GM12878 (cell line): ENCODE data around the gene C16orf74. TPM values are rescaled to one million over a fixed set of nuclear protein-coding genes. Genes with fewer than 3 reads are reported as not detected.

Source experiments
- ATAC-seq: fragments of 200-7000 bp; cut with Tn5 transposase; 3 replicates; pipeline ENCODE4 v1.9.1; 2020; ENCODE audit warnings: mild to moderate bottlenecking, moderate library complexity
- BruUV-seq: library from RNA; stranded (reverse); fragments of 400-500 nt; replicated peaks from 2 replicates; lab custom pipeline; 2021; lab: Mats Ljungman, UMichigan
- CTCF ChIA-PET: fragments of 300-600 bp; sonication (Branson Sonifier 250); formaldehyde crosslinking; extraction: SDS; loops from one replicate; lab custom pipeline; 2021; ENCODE audit warnings: inconsistent platforms; lab: Yijun Ruan, JAX
- POLR2A ChIA-PET: fragments of 350-600 bp; formaldehyde crosslinking; extraction: SDS; loops from one replicate; lab custom pipeline; 2021; ENCODE audit warnings: inconsistent platforms; lab: Charles Lee
- RAD21 ChIA-PET: fragments of 300-600 bp; sonication (Branson Sonifier 250); formaldehyde crosslinking; loops from one replicate; lab custom pipeline; 2023; ENCODE audit warnings: antibody characterized with exemption; ENCODE audit not compliant: unreplicated experiment; lab: Charles Lee
- SMC1A ChIA-PET: fragments of 300-600 bp; sonication (Branson Sonifier 250); formaldehyde crosslinking; loops from one replicate; lab custom pipeline; 2023; ENCODE audit not compliant: unreplicated experiment, uncharacterized antibody; lab: Charles Lee
- DNase-seq: peaks from one replicate; pipeline ENCODE4 v3.0.0-alpha.2; 2011; ENCODE audit warnings: low read depth, low spot score
- FAIRE-seq: peaks from 3 replicates; lab custom pipeline; 2011; peaks lifted over from hg19 to GRCh38; lab: Jason Lieb, UNC
- H2AFZ ChIP-seq: 2 replicates; pipeline ENCODE4 v1.6.0; 2011; ENCODE audit warnings: low read depth, low read length, control low read depth; ENCODE audit not compliant: control insufficient read depth
- H3K27ac ChIP-seq: 2 replicates; pipeline ENCODE4 v1.5.1; 2011; ENCODE audit warnings: control low read depth; ENCODE audit not compliant: control insufficient read depth, insufficient read depth
- H3K27me3 ChIP-seq, 2 experiments: replicated peaks in 1 of 2; 2 replicates each; pipeline versions ENCODE4 v1.6.0 to v1.6.1; 2011; ENCODE audit warnings: low read length in 1 of 2; ENCODE audit not compliant: control insufficient read depth in 2 of 2, insufficient read depth in 2 of 2
- H3K36me3 ChIP-seq, 2 experiments: 2 replicates each; pipeline ENCODE4 v1.5.1; 2011; ENCODE audit warnings: low read length in 1 of 2; ENCODE audit not compliant: control insufficient read depth in 2 of 2, insufficient read depth in 2 of 2
- H3K4me1 ChIP-seq: 2 replicates; pipeline ENCODE4 v1.6.1; 2011; ENCODE audit warnings: mild to moderate bottlenecking, low read length, moderate library complexity, mixed read lengths; ENCODE audit not compliant: control insufficient read depth, insufficient read depth
- H3K4me2 ChIP-seq: 2 replicates; pipeline ENCODE4 v1.6.0; 2011; ENCODE audit warnings: control low read depth; ENCODE audit not compliant: control insufficient read depth, insufficient read depth
- H3K4me3 ChIP-seq: fragments of 200-600 bp; sonication (generic); 2 replicates; pipeline ENCODE4 v1.5.1; 2016
- H3K79me2 ChIP-seq: 2 replicates; pipeline ENCODE4 v1.6.0; 2011; ENCODE audit warnings: low read length; ENCODE audit not compliant: control insufficient read depth, insufficient read depth
- H3K9ac ChIP-seq: 2 replicates; pipeline ENCODE4 v1.8.0; 2011; ENCODE audit warnings: low read length, control low read depth, mixed read lengths; ENCODE audit not compliant: control insufficient read depth, insufficient read depth
- H3K9me3 ChIP-seq: replicated peaks from 3 replicates; pipeline ENCODE4 v1.5.1; 2011; ENCODE audit warnings: mild to moderate bottlenecking, low read length; ENCODE audit not compliant: control insufficient read depth, insufficient read depth
- H4K20me1 ChIP-seq: 2 replicates; pipeline ENCODE4 v1.6.0; 2011; ENCODE audit not compliant: control insufficient read depth, insufficient read depth
- MYB ChIP-seq: fragments of 150-350 bp; IDR thresholded peaks from 2 replicates; pipeline ENCODE4 v1.6.1; 2014; ENCODE audit warnings: mild to moderate bottlenecking, low read depth, low read length, borderline replicate concordance
- NKRF ChIP-seq: fragments of 450-650 bp; conservative IDR thresholded peaks from 2 replicates; pipeline ENCODE4 v1.6.1; 2017; ENCODE audit warnings: mild to moderate bottlenecking, moderate library complexity
- USF1 ChIP-seq: IDR thresholded peaks from 2 replicates; pipeline ENCODE4 v1.6.1; 2011; ENCODE audit warnings: borderline replicate concordance, low read depth, mild to moderate bottlenecking, moderate library complexity, mixed read lengths, low read length; ENCODE audit not compliant: insufficient read depth; ENCODE audit errors: extremely low read length
- WGBS: methylation state at CpG from one replicate; pipeline ENCODE4 v1.1.6; 2016; ENCODE audit warnings: low lambda C conversion rate; ENCODE audit not compliant: insufficient replicate concordance, insufficient coverage; ENCODE audit errors: missing lambda C conversion rate; 5-methylcytosine and 5-hydroxymethylcytosine counted together
- in situ Hi-C: fragments of 300-500 bp; cut with MboI; formaldehyde crosslinking; loops from 9 replicates; pipeline ENCODE4 v1.14.3; 2018; ENCODE audit warnings: mixed read lengths
- intact Hi-C: fragments of 100-400 bp; cut with micrococcal nuclease; formaldehyde crosslinking; loops from one replicate; pipeline ENCODE4 v1.14.2; 2022; ENCODE audit not compliant: unreplicated experiment
- polyA plus RNA-seq, 11 experiments: library from polyadenylated mRNA; depleted of rRNA in 4 of 11; unstranded in 6 of 11; stranded (reverse) in 5 of 11; fragments of >200 nt; fragmentation: Nextera tagmentation in 4 of 11; fragmentation: Illumina TruSeq in 1 of 11; extraction: Ambion mirVana in 4 of 11; extraction: Trizol in 1 of 11; gene quantifications; 1 replicate in 1 of 11; 2 replicates in 10 of 11; pipeline versions ENCODE4 v1.2.1 to v1.2.3, GENCODE V29; 2011 to 2016; ENCODE audit warnings: inconsistent platforms in 2 of 11, missing spikeins in 2 of 11, low read depth in 1 of 11
- total RNA-seq, 4 experiments: library from RNA; depleted of rRNA in 3 of 4; stranded (reverse); fragments of >200 nt in 3 of 4; fragmentation: Illumina TruSeq in 1 of 4; extraction: Trizol in 1 of 4; gene quantifications; 2 replicates each; pipeline versions ENCODE4 v1.2.1 to v1.2.3, GENCODE V29; 2013 to 2021

C16orf74 gene
- total and polyA plus RNA-seq, 10 of the 15 experiments (the other 5 are each of a cell fraction or from before 2014, with no cell fraction given), result 0.23 to 20.1 (median 6.8) TPM

GRCh38 chr16:85695196-85696128 is 55.4 kb downstream of the C16orf74 start:
- intact Hi-C loops, result no loop called here
- Histone ChIP-seq H3K4me2 (no peak overlapping the region), H3K4me1 (no peaks in the 10 kb centered on the region), H3K4me3 (no peak overlapping the region), H4K20me1 (no peaks in the 10 kb centered on the region), H2AFZ (no peak overlapping the region), H3K9ac (no peak overlapping the region), H3K36me3 (no peaks in the 10 kb centered on the region), H3K27ac (no peak overlapping the region), H3K27me3 (peaks cover 1 to 2% of the 10 kb centered on the region in 2 experiments; a peak in 3 of 4 replicates), H3K9me3 (no peaks in the 10 kb centered on the region), H3K79me2 (no peaks in the 10 kb centered on the region)
- TF ChIP-seq USF1, result peak; percentile 4
- TF ChIP-seq NKRF, result no peak
- TF ChIP-seq MYB, result no peak
- ATAC-seq (no peak), DNase-seq (no peak), FAIRE-seq (no peak)
- RAD21 ChIA-PET, result no interaction called here
- CTCF ChIA-PET, result interaction anchor here (0.7 to 1.9 kb wide), 3 partner anchors 23 to 204 kb away, joined by 3 to 5 read pairs (median 3); no protein-coding TSS in a partner anchor
- in situ Hi-C loops, result no loop called here
- 47% methylated on average over 24 of the region's 24 CpGs for WGBS
- BruUV-seq, result no TSS peak
- POLR2A ChIA-PET, result no interaction called here
- SMC1A ChIA-PET, result interaction anchor here (1.3 kb wide), 1 partner anchor 10 kb away, joined by 3 read pairs; no protein-coding TSS in a partner anchor
